HG03045 (cell line): ENCODE data around the gene ENOPH1.

ENCODE experiments used
- ATAC-seq: cut with Tn5 transposase; IDR thresholded peaks from one replicate; pipeline ENCODE4 v1.9.1; 2021; ENCODE audit warnings: mild to moderate bottlenecking, moderate library complexity; ENCODE audit not compliant: unreplicated experiment

Gene ENOPH1

GRCh38 chr4:82508011-82508410 lies 77.6 kb downstream of the ENOPH1 start:
- ATAC-seq = no peak

GRCh38 chr4:82508806-82509428 lies 78.5 kb downstream of the ENOPH1 start:
- ATAC-seq = no peak

GRCh38 chr4:82510216-82510615 lies 79.8 kb downstream of the ENOPH1 start:
- no peak for ATAC-seq
